Activated CD4-positive, alpha-beta memory T cell treated with anti-CD3 and anti-CD28 coated beads, Interleukin-2, amount 10 ng/mL, durations not matched to agents 7 days and 5 days (primary cell): ENCODE measurements around the gene EEF2K. TPM values are rescaled to one million over a fixed set of nuclear protein-coding genes. Genes with fewer than 3 reads are reported as not detected.
"Not testable (repeated sequence)": the region's sequence is repeated elsewhere in the genome, so short reads cannot be mapped to it uniquely, and the experiment has no call there.

Experiments
- CTCF ChIA-PET: fragments of 350-600 bp; sonication (Branson Sonifier 250); formaldehyde crosslinking; loops from one replicate; lab custom pipeline; 2021; ENCODE audit warnings: antibody characterized with exemption, inconsistent platforms; lab: Charles Lee
- POLR2A ChIA-PET: fragments of 350-600 bp; sonication (Branson Sonifier 250); formaldehyde crosslinking; loops from one replicate; lab custom pipeline; 2021; ENCODE audit warnings: antibody characterized with exemption; lab: Charles Lee
- DNase-seq: peaks from one replicate; pipeline ENCODE4 v3.0.0-alpha.2; 2020
- H3K27ac Mint-ChIP-seq: one replicate; pipeline ENCODE4 v1.8.0; 2021; ENCODE audit warnings: mild to moderate bottlenecking, mixed read lengths
- H3K27me3 Mint-ChIP-seq: one replicate; pipeline ENCODE4 v1.8.0; 2021; ENCODE audit warnings: mixed read lengths
- H3K36me3 Mint-ChIP-seq: one replicate; pipeline ENCODE4 v1.8.0; 2021; ENCODE audit warnings: low read depth, mixed read lengths
- H3K4me1 Mint-ChIP-seq: one replicate; pipeline ENCODE4 v1.8.0; 2021; ENCODE audit warnings: mixed read lengths
- H3K4me3 Mint-ChIP-seq: one replicate; pipeline ENCODE4 v1.8.0; 2021; ENCODE audit warnings: mild to moderate bottlenecking, mixed read lengths
- H3K9me3 Mint-ChIP-seq: one replicate; pipeline ENCODE4 v1.8.0; 2021; ENCODE audit warnings: mixed read lengths
- total RNA-seq, 2 experiments: library from RNA; stranded (reverse); gene quantifications; one replicate each; pipeline ENCODE4 v1.2.3, GENCODE V29; 2021

The EEF2K gene
- total RNA-seq, 2 experiments from 2014 or later, result 22.1 to 24.8 TPM

- H3K27ac Mint-ChIP-seq, result no peak overlapping the region
- no peaks in the 10 kb centered on the region for H3K27me3 Mint-ChIP-seq
- H3K36me3 Mint-ChIP-seq, result peaks cover 6% of the 10 kb centered on the region
- H3K4me1 Mint-ChIP-seq, result peaks cover 16% of the 10 kb centered on the region
- H3K9me3 Mint-ChIP-seq, result no peaks in the 10 kb centered on the region
- ChIA-PET CTCF (interaction anchor here (1.0 to 1.4 kb wide), 2 partner anchors 10 to 96 kb away, joined by 3 to 4 read pairs; no protein-coding TSS in a partner anchor), POLR2A (no interaction called here)
- H3K4me3 Mint-ChIP-seq, result no peak overlapping the region
- no peak for DNase-seq
Observed at GRCh38 chr16:22293137-22294106, 87.3 kb downstream of the EEF2K start.

GRCh38 chr16:22296225-22297113 lies 90.4 kb downstream of the EEF2K start:
- Mint-ChIP-seq H3K9me3 (no peaks in the 10 kb centered on the region), H3K36me3 (peaks cover 20% of the 10 kb centered on the region), H3K27me3 (no peaks in the 10 kb centered on the region), H3K4me3 (peak overlapping the region; percentile 91), H3K27ac (peak overlapping the region; percentile 98), H3K4me1 (peaks cover 39% of the 10 kb centered on the region)
- CTCF ChIA-PET, result interaction anchor here (0.6 to 7.3 kb wide), 9 partner anchors 21 to 296 kb away, joined by 3 to 183 read pairs (median 4); partner anchors contain the start of gene EEF2K
- POLR2A ChIA-PET, result interaction anchor here (0.6 to 5.6 kb wide), 9 partner anchors 19 to 306 kb away, joined by 3 to 71 read pairs (median 6); partner anchors contain the start of gene EEF2K
- no peak for DNase-seq

- H3K27ac Mint-ChIP-seq, result peak within 1 kb of the TSS; percentile 98
Observed at GRCh38 chr16:22297114-22297870, 91.2 kb downstream of the EEF2K start, which contains the start of gene POLR3E. TSS of gene POLR3E (plus strand) at chr16:22297409. CDS start at chr16:22302969, 5,560 bp downstream.

DNA sequence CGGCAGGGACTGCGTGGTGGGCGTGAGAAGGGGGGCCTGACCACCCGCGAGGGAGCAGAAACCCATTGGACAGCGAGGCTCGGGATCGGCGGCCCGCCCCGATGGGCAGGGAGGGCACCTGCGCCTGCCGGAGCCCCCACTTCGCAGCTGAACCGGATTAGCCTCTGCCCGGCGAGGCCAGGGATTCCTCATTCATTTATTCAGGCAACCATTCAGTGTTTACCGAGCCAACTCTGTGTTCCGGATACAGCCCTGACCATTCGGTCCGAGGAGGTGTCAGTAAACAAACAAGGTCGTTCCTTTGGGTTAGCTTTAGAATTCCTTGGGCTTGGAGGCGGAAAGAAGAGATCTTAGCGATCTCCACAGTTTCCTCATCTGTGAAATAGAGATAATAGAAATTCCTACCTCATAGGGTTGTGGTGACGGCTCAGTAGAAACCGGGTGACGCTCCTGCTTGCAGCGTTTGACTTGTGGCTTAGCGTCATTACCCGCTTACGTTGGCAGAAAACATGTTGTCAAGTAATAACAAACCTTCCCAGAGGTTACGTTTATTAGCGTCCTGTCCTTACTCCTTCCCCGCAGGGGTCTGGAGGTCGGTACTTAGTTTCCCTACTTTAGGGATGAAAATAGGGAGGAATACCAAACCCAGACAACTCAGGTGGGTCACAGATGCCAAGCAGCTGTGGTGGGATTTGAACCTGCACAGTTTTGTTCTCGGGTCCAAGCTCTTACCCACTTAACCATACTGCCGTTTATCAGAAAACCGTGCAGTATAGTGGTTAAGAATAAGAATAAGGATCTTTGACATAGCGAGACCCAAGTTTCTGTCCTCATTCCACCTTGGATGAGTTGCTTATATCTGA lies 92.0 kb downstream of the EEF2K start:
- POLR2A ChIA-PET, result interaction anchor here (0.5 to 5.6 kb wide), 16 partner anchors 9 to 982 kb away, joined by 3 to 71 read pairs (median 4); partner anchors contain the start of genes EEF2K and UQCRC2
- peak overlapping the region; percentile 98 for H3K27ac Mint-ChIP-seq
- peaks cover 25% of the 10 kb centered on the region for H3K36me3 Mint-ChIP-seq
- H3K27me3 Mint-ChIP-seq, result no peaks in the 10 kb centered on the region
- H3K9me3 Mint-ChIP-seq, result no peaks in the 10 kb centered on the region
- CTCF ChIA-PET, result interaction anchor here (1.1 to 7.3 kb wide), 6 partner anchors 10 to 290 kb away, joined by 3 to 183 read pairs (median 8); partner anchors contain the start of gene EEF2K
- peak; percentile 80 for DNase-seq
- peak overlapping the region; percentile 91 for H3K4me3 Mint-ChIP-seq
- H3K4me1 Mint-ChIP-seq, result peaks cover 42% of the 10 kb centered on the region

More at GRCh38 chr16:22297114-22297870, 91.2 kb downstream of the EEF2K start, which contains the start of gene POLR3E:
- Mint-ChIP-seq H3K9me3 (no peaks in the 10 kb centered on the region), H3K36me3 (peaks cover 23% of the 10 kb centered on the region), H3K27me3 (no peaks in the 10 kb centered on the region), H3K4me1 (peaks cover 41% of the 10 kb centered on the region), H3K4me3 (peak within 1 kb of the TSS; percentile 91)
- ChIA-PET POLR2A (interaction anchor here (0.6 to 5.6 kb wide), 15 partner anchors 10 to 345 kb away, joined by 3 to 71 read pairs (median 4); partner anchors contain the start of genes EEF2K and UQCRC2), CTCF (interaction anchor here (0.6 to 7.3 kb wide), 10 partner anchors 22 to 297 kb away, joined by 3 to 183 read pairs (median 4); partner anchors contain the start of gene EEF2K)
- peak; percentile 100 for DNase-seq

GRCh38 chr16:22299036-22299435 lies 93.0 kb downstream of the EEF2K start:
- no peak for DNase-seq
- Mint-ChIP-seq H3K4me1 (peaks cover 42% of the 10 kb centered on the region), H3K27ac (peak overlapping the region; percentile 98), H3K4me3 (peak overlapping the region; percentile 91), H3K9me3 (no peaks in the 10 kb centered on the region), H3K27me3 (no peaks in the 10 kb centered on the region), H3K36me3 (peaks cover 29% of the 10 kb centered on the region)
- ChIA-PET POLR2A (interaction anchor here (0.6 to 5.6 kb wide), 9 partner anchors 8 to 654 kb away, joined by 3 to 71 read pairs (median 4); partner anchors contain the start of gene EEF2K), CTCF (interaction anchor here (1.1 to 7.3 kb wide), 5 partner anchors 9 to 105 kb away, joined by 3 to 183 read pairs (median 11); partner anchors contain the start of gene EEF2K)

- POLR2A ChIA-PET, result interaction anchor here (0.7 to 5.6 kb wide), 6 partner anchors 14 to 110 kb away, joined by 3 to 49 read pairs (median 4); partner anchors contain the start of genes CDR2 and EEF2K
- no peak overlapping the region for H3K4me3 Mint-ChIP-seq
- H3K27ac Mint-ChIP-seq, result peak overlapping the region; percentile 20
- peaks cover 42% of the 10 kb centered on the region for H3K4me1 Mint-ChIP-seq
- CTCF ChIA-PET, result interaction anchor here (0.6 to 7.3 kb wide), 22 partner anchors 8 to 1100 kb away, joined by 3 to 183 read pairs (median 4); partner anchors contain the start of gene EEF2K
- peak; percentile 63 for DNase-seq
- no peaks in the 10 kb centered on the region for H3K27me3 Mint-ChIP-seq
- H3K9me3 Mint-ChIP-seq, result no peaks in the 10 kb centered on the region
- H3K36me3 Mint-ChIP-seq, result peaks cover 32% of the 10 kb centered on the region
Observed at GRCh38 chr16:22300427-22301071, 94.5 kb downstream of the EEF2K start.

DNA sequence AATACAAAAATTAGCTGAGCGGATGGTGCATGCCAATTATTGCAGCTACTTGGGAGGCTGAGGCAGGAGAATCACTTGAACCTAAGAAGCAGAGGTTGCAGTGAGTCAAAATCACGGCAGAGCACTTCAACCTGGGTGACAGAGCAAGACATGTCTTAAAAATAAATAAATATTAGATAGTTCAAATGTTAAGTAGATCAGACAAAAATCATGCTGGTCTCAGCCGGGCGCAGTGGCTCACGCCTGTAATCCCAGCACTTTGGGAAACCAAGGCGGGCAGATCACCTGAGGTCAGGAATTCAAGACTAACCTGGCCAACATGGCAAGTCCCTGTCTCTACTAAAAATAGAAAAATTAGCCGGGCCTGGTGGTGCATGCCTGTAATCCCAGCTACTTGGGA lies 95.3 kb downstream of the EEF2K start:
- H3K9me3 Mint-ChIP-seq, DNase-seq, H3K27ac Mint-ChIP-seq, H3K4me3 Mint-ChIP-seq, H3K27me3 Mint-ChIP-seq: not testable (repeated sequence)
- H3K4me1 Mint-ChIP-seq, result peaks cover 37% of the 10 kb centered on the region
- ChIA-PET CTCF (interaction anchor here (0.8 to 7.3 kb wide), 8 partner anchors 7 to 1327 kb away, joined by 3 to 183 read pairs (median 5); partner anchors contain the start of gene EEF2K), POLR2A (interaction anchor here (5.6 kb wide), 1 partner anchor 95 kb away, joined by 49 read pairs; the partner anchor contains the start of gene EEF2K)
- peaks cover 32% of the 10 kb centered on the region for H3K36me3 Mint-ChIP-seq

DNA sequence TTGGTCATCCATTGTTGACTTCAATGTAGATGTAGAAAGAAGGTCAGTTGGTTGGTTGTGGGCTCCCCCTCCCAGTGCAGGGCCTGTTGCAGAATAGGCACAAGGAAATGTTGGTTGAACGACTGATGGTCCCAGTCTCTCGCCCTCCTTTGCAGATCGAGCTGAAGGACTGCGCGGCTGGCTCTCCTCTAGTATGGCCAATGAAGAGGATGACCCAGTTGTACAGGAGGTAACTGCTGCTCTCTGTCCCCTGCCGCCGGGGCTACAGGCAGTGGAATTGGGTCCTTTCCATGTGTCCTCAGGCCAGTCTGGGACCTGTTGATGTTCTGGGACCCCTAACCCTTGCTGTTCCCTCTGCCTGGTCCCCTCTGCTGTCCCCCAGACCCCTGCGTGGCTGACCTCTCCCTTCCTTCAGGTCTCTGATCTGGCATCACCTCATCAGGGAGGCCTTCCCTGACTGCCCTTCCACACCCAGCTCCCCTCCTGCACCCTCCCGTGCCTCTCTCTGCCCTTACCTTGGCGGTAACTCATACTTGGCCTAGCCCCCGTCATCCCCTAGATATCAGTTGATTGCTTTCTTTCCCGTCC lies 96.8 kb downstream of the EEF2K start:
- Mint-ChIP-seq H3K27ac (no peak overlapping the region), H3K4me3 (no peak overlapping the region), H3K4me1 (peaks cover 32% of the 10 kb centered on the region), H3K9me3 (no peaks in the 10 kb centered on the region), H3K36me3 (peaks cover 37% of the 10 kb centered on the region), H3K27me3 (no peaks in the 10 kb centered on the region)
- DNase-seq, result no peak
- POLR2A ChIA-PET, result no interaction called here
- CTCF ChIA-PET, result no interaction called here

DNA sequence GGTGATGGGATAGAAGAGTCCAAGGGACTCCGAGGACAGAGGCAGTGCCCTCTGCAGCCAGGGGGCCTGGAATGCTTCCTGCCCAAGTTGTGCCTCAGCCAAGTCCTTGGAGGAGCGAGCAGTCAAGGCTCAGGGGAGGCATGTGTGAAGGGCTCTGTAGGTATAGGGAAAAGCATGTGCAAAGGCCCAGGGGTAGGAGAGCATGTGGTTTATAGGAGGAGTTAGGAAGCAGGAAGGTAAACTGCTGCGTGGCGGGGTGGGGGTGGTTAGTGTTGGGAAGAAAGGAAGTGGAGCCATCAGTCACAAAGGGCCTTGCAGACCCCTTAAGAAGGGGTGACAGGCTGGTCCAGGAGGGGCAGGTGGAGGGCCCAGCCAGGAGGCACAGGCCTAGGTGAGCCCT lies 98.3 kb downstream of the EEF2K start:
- Mint-ChIP-seq H3K9me3 (no peaks in the 10 kb centered on the region), H3K36me3 (peaks cover 29% of the 10 kb centered on the region), H3K27me3 (no peaks in the 10 kb centered on the region), H3K4me1 (peaks cover 20% of the 10 kb centered on the region), H3K4me3 (no peak overlapping the region), H3K27ac (no peak overlapping the region)
- no peak for DNase-seq
- ChIA-PET POLR2A (no interaction called here), CTCF (no interaction called here)

DNA sequence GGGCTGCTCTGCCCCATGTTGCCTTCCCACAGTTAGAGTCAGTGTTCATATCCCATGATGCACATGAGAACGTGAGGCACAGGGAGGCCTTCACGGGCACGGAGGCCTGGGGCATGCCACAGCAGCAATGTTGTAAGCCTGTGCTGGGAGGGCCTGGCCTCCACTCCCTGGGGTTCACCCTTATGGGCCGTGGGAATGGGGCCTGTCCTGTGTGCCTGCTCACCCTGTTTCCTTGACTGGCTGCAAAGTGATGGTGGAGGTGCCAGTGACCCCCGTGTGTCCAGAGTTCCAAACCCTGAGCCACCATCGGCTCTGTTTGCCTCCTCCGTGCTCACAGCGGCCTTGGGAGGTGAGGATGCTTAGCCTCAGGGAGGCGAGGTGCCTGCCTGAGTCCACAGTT lies 100.7 kb downstream of the EEF2K start:
- H3K36me3 Mint-ChIP-seq, result peaks cover 28% of the 10 kb centered on the region
- peaks cover 5% of the 10 kb centered on the region for H3K4me1 Mint-ChIP-seq
- H3K4me3 Mint-ChIP-seq, result no peak overlapping the region
- no peak overlapping the region for H3K27ac Mint-ChIP-seq
- H3K9me3 Mint-ChIP-seq, result no peaks in the 10 kb centered on the region
- no peaks in the 10 kb centered on the region for H3K27me3 Mint-ChIP-seq
- ChIA-PET POLR2A (interaction anchor here (1.1 kb wide), 1 partner anchor 8 kb away, joined by 4 read pairs; no protein-coding TSS in a partner anchor), CTCF (no interaction called here)
- no peak for DNase-seq
